ENCODE results near the gene GNAI1.
"Not testable (repeated sequence)": the region's sequence is repeated elsewhere in the genome, so short reads cannot be mapped to it uniquely, and the experiment has no call there.

Gene GNAI1

DNA sequence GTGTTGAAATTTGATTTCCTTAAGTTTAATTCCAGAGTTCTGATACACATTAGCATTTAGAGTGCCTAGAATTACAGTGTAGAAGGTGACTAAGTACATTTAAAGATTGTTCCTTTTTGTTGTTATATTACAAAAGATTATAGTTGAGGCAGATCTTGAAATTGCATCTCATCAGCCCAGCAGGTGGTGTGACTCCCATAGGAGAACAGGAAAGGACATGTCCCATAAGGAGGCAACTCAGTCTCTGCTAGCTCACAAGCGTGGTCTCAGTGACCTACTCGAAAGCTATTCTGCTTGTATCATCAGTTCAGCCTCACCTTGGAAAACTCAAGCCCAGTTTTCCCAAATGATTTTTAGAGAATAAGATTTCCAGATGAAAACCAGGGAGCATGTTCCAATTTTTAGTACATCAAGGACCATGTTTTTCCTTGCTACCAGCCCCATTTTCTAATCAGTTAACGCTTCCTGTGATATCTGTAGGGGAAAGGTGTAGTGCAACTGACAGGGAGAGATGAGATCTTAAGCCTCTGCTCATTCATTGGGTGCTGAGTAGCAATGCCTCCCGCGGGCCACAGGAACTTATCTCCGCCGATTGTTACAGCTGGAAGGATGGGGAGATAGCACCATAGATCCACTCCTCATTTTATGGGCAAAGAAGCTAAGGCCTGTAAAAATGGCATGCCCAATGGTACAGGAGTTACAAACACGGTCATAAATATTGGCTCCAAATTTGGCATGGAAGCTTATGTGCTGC, 1.1 kb upstream of the GNAI1 start:
- no peak for DNase-seq

DNA sequence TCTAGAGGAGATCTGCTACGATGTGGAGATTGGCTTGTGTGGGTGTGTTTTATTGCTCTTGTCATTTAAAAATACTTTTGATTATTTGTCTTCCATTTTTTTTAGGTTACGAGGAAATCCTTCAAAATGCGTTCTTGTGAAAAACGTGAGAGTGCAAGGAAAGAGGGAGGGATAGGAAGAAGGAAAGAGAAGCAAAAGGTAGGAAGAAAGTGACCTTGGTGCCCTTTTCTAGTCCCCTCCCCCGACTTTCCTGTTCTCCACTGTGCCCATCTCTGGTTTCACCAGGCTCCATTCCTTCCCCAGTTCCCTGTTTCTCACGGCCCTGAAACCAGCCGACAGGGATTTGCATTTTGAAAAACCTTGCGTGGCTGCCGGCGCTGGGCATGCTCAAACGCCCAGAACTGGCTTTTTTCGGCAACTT, 506 bp upstream of the GNAI1 start:
- no peak for DNase-seq

DNA sequence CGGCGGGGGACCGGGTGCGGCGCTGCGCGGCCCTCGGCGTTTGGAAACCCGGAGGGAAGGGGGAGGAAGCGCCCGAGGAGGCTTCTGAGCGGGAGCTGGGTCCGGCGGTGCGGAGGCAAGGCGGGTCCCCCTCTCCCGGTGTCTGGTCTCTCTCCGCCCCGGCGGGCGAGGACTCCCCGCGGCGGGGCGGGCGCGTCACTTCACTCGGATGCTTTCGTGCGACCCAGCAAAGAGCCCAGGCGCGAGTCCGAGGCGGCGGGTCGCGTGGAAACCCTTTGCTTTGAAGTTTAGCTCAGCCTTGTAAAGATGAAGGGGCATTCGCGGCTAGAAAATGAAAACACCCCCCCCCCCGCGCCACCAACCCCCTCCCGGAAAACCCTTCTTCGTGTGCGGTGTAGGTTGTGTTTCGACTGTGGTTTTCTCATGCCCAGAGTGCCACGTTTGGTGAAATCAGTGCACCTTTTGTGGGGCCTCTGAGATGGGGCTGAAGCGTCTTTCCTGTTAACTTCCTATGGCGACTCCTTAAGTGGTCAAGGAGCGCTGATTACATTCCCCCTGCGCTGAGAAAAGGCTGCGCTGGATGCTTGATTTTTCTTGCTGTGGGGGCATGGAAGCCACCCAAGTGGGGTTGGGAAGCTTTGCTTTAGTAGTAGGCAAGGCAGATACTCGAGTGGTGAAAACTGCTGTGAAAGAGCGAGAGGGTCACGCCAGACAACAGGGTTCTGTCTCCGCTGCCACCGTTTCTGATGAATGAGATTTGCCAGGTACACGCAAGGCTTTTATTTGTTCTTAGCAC, 876 bp downstream of the GNAI1 start:
- DNase-seq, result peak; percentile 46

DNA sequence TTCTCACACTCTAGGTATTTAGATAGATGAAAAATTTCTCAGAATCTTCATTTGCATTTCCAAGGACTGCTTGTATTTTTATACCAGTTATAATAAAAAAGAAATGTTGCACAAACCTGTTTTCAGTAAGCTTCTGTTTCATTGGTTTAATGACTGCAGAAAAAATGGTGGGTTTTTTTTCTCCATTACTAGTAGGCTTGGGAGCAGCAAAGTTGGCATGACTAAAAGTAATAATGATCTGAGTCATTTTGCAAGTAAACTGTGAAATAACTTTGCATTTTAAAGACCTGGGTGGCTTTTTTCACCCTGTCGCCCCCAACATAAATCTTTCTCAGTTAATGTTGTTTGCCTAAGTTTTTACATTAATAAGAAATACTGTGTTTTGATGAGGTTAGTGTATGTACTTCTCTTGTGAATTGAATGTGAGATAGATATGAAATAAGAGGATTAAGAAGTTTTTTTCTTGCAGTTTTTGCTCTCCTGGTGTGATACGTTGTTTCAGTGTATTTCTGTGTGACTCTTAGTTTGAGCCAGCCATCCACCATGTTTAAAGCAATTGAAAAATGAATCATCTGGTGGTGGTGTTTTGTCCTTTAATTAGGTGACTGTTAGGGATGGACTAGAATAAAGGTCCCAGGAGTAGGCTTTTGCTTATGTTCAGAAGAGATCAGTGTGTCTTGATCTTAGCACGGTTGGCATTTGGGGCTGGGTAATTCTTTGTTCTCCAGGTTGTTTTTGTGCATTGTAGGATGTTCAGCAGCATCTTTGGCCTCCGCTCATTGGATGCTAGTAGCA, 1.8 kb downstream of the GNAI1 start:
- peak; percentile 35 for DNase-seq

DNA sequence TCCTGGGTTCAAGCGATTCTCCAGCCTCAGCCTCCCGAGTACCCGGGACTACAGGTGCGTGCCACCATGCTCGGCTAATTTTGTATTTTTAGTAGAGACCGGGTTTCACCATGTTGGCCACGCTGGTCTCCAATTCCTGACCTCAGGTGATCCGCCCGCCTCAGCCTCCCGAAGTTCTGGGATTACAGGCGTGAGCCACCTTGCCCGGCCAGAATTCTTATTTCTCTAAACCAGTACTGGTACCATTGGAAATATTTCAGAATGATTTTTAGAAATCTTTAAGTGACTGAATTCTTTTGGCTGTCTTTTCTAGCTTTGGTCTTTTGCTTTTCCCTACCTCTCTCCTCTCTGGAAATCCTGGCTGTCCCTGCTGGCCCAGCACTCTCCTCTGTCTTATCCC, 2.8 kb downstream of the GNAI1 start:
- no peak for DNase-seq

DNA sequence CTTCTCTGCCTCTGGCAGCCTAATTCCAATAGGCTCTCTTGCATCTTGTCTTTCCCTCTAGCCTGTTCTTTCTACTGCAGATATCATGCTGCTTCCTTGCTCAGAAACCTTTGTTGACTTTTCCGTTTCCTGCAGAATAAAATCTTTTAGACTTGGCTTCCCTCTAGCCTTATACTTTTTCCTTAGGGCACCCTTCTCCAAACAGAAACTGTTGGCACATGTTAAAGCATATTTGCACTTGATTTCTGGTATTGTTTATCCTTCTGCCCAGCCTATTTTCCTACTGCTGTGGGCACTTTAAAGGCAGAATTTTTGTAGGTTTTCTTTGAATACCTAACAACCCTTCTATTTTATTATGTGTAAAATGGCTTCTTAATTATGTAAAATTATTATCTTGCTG, 4.6 kb downstream of the GNAI1 start:
- DNase-seq, result no peak

DNA sequence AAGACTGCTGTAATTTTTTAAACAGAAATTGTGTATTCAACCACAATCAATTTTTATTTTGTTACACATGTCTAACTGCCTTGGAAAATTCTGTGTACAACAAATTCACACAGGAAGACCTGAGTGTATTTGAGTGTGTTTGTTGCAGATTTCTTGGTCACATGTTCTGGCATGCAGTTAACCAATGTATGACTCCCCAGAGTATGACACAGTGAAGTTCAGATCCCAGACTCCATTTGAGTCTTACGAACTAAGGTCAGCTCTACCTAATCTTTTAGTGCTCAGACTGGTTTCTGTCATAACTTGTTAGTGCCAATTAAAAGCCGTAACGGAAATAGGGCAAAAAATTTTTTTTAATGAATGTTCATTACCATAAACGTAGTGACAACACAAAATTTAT, 5.8 kb downstream of the GNAI1 start:
- DNase-seq, result no peak

DNA sequence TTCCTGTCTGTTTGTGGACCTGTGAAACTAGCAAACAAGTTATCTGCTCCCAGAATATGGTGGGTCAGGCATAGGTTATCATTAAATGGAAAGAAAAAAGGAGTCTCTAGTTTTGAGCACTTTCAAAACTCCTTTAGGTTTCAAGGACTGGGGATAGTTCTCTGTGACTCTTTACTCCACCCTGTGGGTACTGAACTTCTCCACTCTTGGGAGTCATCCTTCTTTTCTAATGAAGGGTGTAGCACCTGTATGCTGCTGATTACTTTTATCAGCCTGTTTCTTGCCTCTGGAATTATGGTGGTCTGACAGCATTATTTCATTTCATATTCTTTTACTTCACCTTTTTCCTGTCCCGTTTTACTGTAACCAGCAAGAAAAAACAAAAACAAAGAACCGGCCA, 6.7 kb downstream of the GNAI1 start:
- no peak for DNase-seq

DNA sequence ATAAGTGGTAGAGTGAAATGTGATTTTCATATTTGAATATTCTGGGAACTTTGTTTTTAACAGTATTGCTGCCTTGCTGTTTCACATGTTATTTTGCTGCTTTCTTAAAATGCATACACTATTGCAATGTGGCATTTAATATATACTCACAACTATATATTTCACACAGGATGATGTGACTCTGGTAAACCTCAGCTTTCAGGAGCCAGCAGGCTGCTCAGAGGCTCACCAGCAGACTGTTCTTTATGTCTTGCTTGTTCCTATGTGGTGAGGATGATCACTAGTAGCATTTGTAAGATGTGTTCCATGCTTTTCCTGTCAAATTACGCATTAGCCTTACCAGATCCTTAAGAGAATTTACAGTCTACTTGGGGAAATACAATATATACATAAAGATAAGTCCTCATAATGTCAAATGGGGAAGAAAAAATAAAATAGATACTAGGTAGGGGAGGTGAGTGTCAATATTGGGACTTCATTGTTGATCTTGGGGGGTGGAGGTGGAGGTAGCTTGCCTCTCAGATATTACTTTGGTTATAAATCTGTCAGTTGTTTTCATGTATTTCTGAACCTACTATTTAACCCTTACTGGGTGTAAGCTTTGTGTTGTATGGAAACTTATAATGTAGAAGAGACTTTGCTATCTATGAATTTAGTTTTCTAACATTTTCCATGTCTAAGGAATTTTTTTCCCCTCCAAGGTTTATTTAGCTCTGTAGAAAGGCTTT, 8.4 kb downstream of the GNAI1 start:
- no peak for DNase-seq

DNA sequence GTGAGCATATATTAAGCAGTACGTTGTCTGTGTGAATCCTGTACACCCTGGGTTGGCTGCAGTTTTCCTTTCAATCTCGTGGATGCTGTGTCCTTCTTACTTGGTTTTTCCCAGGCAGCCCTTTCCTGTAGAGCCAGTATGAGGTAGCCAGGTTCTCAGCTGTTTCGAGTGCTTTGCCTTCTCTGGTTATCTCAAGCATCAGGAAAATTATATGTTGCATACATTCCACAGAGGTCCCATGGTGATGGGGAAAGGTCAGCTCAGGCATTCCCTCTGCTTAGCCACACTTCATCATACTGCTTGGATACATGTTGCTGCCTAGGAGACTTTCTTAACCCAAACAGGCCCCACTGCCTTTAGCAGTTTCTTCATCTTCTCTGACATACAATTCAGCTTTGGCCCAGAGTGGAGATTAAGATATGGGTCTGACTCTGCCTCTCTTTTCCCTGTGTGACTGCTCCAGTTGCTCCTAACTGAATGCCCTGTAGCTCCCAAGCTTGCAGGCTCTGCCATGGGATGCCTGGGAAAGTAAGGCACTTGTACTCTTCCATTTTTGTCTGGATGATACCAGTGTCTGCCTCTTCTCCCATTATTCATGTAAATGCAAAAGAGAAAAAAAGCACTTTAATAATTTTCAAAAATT, 11.3 kb downstream of the GNAI1 start:
- no peak for DNase-seq

DNA sequence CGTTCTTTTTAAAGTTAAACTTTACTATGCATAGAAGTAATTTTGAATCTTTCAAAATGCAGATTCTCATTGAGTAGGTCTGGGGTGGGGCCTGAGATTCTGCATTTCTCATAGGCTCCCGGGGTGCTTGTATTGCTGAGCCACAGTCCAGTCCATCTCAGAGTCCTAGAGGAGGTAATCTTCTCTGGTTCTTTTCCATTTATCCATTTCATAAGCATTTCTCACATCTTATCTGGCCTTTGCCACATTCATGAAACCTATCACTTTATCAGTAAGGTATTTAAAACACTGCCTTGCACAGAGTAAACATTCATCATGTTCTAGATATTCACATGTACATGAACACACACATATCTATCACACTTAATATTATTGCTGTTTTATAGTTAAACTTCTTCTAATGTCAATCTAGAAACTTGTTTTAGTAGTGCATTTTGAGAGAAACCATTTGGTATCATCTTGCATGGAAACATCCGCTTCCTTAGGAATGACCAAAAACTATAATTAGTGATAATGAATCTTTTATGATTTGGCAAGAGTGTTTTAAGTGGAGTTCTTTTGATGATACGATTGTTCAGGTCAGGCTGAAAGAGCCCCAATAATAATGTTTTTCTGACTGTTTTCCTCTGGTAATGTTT, 12.0 kb downstream of the GNAI1 start:
- no peak for DNase-seq

DNA sequence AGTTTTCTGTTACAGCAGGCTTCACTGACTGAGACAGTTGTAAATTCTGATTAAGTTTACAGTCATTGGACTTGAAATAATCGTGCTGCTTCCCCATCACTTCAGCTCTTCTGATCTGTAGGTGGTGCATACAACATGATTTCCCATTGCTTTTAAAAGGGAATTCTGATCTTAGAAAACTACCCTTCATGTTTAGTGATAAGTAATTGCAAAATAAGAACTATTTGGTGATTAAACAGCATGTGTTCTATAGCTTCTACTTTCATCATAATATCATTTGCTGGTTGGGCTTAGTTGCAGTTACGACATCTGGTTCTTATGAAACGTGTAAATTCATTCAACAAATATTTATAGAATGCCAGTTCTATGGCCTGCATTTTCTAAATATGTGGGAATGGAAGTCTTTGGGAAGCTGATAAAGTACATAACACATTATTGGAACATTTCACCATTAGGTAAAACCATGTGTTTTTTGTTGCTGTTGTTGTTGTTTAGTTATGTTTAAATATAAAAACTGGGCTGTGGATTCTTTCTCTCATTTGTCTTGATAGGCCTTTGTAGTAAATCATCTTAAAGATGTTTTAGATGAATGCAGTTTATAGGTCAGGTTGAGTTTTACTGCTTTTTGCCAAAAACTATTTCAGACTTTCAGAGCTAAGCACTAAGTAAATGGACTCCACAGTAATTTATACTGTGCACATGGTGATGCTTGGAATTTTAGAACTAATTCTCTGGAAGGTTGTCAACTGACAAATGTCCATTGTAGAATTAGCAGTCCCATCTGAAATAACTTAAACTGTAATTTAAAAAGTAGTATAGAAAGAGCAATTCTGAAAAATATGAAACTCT, 13.1 kb downstream of the GNAI1 start:
- DNase-seq, result no peak

DNA sequence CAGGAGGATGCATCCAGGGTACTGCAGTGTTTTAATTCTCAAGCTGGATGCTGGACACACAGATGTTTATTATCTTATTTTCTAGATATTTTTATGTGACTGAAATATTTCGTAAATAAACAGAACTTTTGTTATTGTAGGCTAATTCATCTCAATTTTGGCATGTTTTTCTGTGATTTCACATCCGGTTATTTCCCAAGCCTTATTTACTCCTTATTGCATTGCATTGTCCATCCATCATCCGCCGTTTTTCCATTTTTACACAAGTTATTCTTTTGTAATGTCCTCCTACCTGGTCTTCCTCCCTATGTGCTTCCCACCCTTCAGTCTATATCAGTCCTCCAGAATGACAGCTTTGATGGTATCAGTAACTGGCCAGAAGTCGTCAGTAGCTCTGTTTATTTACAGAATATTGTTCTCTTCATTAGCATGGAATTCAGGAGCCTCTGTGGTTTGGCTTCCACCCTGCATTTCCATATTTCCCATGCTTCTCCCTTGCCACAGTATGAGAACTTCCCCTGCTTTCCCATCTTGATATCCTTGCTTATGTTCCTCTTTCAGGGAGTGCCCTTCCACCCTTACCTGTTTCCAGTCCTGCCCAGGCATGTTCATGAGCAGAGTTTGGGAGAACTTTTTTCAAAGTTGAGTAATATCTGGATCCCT, 16.1 kb downstream of the GNAI1 start:
- DNase-seq, result no peak

DNA sequence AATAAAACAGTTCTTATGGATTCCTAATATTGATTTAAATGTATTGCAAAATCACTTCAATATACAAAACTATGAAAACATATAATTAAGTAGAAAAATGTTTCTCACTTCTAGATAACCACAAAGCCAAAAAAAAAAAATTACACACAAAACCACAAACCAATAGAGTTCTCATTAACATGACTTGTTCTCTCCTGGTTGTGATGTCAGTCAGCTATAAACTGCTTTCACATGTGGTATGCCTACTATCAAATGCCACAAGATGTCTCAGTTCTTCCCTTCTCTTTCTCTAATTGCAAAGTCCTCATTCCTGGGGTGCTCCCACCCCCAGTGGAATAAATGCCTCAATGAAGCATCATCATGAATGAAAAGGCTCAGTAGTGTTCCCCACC, 16.6 kb downstream of the GNAI1 start:
- DNase-seq, result no peak

DNA sequence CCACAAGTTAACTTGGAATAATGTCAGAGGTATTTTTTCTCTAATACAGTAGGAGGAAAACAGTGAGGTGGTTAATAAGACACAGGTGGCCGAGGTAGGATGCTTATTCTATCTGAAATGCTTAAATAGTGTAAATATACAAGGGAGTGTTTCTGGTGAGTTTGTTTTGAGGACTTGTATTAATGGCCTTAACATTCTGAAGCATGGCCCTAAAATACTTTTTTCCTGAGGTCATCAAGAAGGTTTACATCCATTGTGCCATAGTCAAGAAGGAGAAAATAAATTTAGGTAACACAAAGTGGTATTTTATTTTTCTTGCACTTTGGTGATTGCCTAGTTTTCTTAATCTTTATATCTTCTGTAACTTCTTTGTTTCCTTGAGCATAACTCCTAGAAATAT, 18.8 kb downstream of the GNAI1 start:
- DNase-seq, result no peak

DNA sequence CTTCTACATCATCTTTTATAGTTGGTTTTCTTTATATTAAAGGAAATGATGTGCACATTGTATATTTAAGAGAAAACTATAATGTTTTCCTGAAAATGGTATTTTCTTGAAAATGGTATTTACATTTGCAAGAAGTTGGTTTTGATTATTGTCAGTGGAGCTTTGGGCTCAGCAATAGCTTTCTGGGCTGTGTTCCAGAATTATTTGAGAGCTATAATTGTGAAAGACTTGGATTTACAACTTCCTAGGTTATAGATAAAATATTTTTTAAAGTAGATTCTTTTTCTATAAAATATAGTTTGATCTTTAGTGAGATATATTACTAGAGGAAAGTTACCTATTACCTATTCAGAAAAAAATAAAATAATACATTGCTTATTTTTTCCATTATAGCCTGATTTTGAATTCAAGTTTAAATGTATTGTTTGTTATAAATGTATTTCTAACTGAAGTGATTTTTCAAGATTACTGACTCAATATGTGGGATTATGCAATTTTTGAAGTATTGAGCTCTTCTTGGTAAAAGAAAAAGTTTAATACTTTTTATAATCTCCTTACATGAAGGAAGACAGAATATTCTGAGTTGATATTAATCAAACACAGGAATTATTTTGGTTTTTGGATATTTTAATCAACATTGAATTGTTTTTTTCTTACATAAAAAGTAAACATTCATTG, 20.2 kb downstream of the GNAI1 start:
- no peak for DNase-seq

DNA sequence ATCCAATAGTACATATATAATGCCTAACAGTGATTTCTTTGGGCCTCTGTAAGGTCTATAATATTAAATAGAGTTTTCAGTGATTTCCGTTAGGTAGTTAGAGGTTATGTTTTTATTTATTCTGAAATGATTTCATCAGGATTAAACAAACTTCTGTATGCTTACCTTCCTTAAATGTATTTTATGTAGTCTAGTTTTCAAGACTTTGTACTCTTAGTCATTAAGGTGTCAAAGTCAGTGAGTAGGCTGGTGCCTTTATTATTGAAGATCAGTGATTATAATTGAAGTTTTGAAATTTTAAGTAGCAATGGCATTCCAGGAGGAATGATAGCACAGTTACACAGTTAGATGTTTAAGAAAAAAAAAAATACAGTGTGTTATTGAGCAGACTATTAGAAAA, 20.7 kb downstream of the GNAI1 start:
- no peak for DNase-seq

DNA sequence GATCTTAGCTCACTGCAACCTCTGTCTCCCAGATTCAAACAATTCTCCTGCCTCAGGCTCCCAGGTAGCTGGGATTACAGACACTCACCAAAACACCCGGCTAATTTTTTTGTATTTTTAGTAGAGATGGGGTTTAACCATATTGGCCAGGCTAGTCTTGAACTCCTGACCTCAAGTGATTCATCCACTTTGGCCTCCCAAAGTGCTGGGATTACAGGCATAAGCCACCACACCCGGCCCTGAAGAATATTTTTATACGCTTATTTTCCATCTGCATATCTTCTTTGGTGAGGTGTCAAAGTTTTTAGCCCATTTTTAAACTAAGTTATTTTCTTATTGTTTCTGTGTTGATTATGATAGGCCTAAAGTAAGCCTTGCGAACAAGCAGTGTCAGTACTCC, 23.1 kb downstream of the GNAI1 start:
- DNase-seq, result not testable (repeated sequence)

DNA sequence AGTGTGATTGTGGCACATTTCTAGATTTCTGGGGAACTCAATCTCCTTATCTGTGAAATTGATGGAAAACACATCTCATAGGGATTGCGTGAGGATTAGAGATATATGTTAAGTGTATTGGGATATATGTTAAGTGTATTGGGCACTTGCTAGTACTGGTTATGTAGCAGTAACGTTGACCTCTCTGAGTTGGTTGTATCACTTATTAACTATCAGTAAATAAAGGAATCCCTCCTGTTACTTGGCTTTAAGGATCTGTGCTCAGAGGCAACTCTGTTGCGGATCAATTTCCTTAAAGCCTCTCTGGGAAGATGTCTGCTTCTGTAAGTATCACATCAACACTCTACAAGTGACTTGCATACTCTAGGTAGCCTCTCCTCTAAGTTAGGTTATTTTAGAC, 25.2 kb downstream of the GNAI1 start:
- DNase-seq, result no peak

DNA sequence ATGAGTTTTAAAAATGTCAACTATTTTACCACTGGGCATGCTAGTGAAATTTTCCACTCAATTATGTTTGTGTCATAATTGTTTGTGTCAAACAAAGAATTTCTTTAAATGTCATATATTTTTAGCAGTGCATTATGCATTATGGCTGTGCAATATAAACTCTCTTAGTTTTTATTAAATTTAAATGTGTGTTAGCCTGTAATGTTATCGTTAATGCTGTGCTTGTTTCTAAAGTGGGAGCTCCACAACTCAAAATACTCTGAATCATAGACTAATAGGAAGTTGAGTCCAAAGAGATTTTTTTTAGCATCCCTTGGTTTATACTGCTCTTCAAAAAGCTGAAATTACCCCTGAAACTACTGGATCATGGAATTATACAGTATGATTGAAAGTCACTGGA, 26.8 kb downstream of the GNAI1 start:
- no peak for DNase-seq

Measured in NCI-H1105 treated with DMSO at 0.1 percent for 48 hours (cell line).